HG03196 (cell line): ENCODE measurements around the gene NECAB2.

Experiments
- ATAC-seq: cut with Tn5 transposase; IDR thresholded peaks from one replicate; pipeline ENCODE4 v1.9.1; 2021; ENCODE audit not compliant: unreplicated experiment

The NECAB2 gene

DNA sequence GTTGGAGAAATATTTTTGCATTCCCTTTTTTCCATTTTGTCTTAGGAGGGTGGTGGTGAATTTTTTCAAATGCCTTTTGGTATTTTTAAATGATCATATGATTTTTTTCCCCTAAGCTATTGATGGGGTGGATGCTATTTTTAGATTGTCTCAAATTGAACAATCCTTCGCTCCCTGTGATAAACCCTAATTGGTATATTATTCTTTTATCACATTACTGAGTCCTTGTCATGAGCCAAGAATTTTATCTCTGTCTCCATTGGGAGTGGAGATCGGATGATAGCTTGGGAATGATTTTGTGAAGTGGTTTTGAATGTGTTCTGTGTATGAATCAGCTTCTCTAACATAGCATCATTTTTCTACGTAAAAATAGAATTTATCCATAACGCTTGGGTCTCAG, 15.4 kb downstream of the NECAB2 start:
- ATAC-seq, result no peak

DNA sequence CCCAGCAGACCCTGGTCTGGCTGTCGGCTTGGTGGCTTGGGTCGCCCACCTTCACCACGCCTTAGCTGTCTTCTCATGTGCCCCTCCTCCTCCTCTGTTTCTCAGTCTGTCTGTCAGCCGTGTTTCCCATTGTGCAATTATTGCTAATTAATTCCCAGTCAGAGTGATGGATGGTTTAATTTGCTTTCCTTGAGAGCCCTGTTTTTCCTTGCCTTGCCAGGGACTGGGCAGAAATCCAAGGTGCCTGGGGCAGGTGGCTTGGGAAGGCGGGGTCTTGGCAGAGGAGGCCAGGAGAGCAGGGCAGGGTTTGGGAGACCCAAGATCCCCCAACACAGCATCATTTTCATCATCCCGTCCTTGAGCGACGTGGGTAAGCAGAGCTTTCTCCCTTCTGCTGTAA, 21.3 kb downstream of the NECAB2 start:
- ATAC-seq, result no peak

DNA sequence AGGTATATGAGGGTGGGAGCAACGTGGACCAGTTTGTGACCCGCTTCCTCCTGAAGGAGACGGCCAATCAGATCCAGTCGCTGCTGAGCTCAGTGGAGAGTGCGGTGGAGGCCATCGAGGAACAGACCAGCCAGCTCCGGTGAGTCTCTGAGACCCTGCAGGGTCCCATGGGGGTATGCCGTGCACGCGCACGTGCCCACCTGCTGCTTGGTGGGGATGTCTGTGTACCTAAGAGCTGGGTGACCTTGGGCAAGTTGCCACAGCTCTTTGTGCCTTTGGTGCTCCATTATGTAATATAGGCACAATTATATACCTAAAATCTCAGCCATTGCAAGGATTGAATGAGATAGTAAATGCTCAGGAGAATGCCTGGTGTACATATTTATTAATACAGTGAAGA, 22.4 kb downstream of the NECAB2 start:
- ATAC-seq, result no peak

DNA sequence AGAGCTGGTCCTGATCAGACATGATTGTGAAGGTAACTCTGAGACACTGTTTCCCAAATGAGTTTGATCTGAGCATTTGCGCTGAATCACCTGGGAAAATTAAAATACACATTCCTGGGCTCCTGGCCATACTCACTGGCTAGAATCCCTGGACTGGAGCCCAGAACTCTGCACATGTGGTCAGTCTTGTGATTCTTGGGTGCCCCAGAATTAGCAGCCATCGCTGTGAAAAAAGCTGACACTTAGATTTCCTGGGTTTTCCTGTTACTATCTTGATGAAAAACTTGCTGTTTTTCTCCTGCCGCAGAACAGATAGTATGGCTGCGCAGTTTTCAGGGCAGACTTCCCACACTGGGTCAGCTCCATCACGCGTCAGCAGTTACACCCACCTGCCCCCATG, 24.6 kb downstream of the NECAB2 start:
- ATAC-seq, result no peak

DNA sequence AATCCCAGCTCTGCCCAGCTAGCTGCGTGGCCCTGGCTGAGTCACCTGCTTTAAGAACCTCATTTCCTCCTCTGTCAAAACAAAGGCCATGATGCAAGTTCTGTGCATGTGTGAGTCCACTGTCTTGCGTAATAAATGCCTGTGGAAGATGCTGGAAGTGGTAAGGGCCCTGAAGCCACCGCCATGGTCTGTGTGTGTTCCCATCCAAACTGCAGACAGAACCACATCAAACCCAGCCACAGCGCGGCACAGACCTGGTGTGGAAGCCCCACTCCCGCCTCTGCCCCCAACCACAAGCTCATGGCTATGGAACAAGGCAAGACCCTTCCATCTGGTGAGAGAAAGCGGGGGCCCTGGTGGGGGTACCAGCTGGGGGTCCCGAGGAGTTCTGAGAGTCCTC, 26.0 kb downstream of the NECAB2 start:
- ATAC-seq, result no peak

- no peak for ATAC-seq
These were observed 26.7 kb downstream of the NECAB2 start for GRCh38 chr16:83994703-83995102.

DNA sequence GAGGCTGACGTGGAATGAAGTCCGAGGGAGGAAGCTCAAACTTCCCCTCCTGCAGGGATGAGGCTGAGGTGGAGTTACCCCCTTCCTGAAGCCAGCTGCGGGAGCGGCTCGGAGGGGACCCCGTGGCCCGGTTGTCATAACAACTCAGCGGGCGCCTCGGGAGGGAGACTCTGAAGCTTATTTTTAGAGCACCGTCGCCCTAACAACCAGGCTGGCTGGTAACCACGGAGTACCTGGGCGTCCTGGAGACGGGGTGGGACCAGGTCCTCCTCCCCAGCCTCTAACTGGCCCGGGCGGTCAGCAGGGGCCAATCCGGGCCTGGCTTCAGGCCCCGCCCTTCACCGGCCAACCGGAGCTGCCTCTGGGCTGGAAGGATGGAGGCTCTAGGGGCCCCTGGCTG, 27.7 kb downstream of the NECAB2 start:
- ATAC-seq, result no peak

- ATAC-seq, result no peak
These were observed 28.6 kb downstream of the NECAB2 start for GRCh38 chr16:83996481-83997252.

GRCh38 chr16:83998091-83998490, 30.0 kb downstream of the NECAB2 start:
- ATAC-seq, result no peak

DNA sequence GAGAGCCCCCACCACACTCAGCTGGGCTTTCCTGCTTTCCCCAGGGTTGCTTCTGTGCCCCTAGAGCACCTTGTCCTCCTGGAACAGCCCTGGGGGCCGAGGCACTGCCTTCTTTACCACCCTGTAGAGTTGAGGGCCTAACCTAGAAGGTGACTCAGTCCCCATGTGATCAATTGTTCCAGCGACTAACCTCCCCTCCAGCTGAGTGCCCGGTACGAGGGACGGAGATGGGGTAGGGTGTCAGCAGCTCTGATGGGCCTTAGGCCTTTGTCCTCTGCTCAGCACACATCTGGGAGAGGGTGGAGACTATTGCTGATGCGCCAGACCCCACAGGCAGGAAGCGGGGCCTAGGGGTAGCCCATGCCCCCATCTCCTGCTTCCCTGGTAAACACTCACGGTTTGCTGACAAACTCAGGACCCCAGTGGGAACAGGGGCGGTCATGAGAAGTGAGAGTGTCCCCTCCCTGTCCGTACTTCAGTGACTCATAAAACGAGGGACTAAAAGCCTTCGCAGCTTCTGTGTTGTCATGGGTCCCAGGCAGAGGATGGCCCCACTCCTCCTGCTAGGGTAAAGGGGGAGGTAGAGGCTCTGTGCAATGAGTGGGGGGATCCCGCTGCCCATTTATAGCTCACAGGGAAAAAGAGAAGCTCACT, 33.1 kb downstream of the NECAB2 start:
- ATAC-seq, result no peak

DNA sequence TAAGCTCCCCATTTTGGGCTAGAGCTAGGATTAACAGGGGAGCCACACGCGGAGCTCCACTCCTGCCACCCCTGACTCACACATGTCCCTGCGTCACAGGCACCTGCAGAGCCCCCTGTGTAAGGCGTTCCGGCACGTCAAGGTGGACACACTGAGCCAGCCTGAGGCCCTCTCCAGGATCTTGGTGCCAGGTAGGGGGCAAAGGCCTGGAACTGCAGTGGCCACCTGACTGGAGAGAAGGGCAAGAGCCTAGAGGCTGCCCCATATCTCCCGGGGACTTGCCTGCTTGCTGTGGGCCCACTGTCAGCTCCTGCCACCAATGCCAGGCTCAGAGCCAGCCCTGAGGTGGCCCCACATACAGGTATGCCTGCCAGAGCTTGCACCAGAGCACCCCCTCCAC, 33.7 kb downstream of the NECAB2 start:
- ATAC-seq, result no peak

- ATAC-seq, result no peak
These were observed 35.0 kb downstream of the NECAB2 start for GRCh38 chr16:84003038-84003437.

DNA sequence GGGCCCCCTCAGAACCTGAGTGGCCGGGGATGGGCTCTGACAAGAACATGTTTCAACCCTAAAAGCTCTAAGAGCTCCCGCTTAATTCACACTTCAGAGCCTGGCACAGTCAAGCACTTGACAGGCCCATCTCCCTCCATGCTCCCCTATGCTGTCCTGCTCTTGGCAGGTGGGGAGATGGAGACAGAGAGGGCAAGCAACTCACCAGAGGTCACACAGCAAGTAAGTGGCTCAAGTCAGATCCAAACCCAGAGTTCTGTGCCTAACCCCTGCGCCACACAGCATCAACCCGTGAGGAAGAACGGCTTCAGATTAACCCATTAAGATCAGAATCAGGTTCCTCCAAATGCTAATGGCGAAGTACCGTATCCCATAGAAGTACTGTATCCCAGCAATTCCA, 36.4 kb downstream of the NECAB2 start:
- no peak for ATAC-seq

- no peak for ATAC-seq
These were observed 37.3 kb downstream of the NECAB2 start for GRCh38 chr16:84005391-84005790.

- ATAC-seq, result no peak
These were observed 39.5 kb downstream of the NECAB2 start for GRCh38 chr16:84007520-84007919.

DNA sequence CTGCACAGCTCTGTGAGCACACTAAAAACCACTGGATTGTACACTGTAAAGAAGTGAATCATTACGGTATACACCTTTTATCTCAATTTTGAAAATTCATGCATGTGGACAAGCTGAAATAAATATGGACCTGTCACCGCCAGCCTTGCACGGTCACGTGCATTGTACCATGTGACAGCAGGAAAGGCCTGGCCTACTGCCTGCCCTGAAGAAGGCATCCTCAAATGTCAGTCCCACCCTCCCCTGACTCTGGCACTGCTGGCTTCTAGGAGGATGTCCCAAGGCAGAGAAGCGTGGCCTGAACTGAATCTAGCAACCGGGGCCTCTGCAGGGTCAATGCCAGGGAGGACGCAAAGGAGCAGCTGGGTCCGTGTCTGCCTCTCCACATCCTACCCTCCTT, 39.9 kb downstream of the NECAB2 start:
- no peak for ATAC-seq

- no peak for ATAC-seq
These were observed 41.2 kb downstream of the NECAB2 start for GRCh38 chr16:84009282-84009681.

GRCh38 chr16:84013787-84014569, 45.9 kb downstream of the NECAB2 start:
- peak; percentile 80 for ATAC-seq

- no peak for ATAC-seq
These were observed 46.7 kb downstream of the NECAB2 start for GRCh38 chr16:84014570-84015327.

DNA sequence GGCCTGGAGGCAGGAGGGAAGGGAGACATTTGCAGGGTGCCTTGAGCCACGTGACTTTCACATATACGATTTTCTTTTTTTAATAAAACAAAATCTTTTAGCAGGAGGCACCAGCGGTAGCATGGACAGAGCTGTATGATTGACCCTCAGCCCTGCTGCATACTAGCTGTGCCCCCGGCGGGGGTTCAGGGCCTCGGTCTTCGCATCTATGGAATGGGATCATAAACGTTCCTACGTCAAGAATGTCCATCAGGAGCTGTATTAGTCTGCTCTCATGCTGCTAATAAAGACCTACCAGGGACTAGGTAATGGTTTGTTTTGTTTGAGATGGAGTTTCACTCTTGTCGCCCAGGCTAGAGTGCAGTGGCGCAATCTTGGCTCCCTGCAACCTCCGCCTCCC, 47.4 kb downstream of the NECAB2 start:
- ATAC-seq, result no peak

- no peak for ATAC-seq
These were observed 48.4 kb downstream of the NECAB2 start for GRCh38 chr16:84016477-84016876.
